ENCODE data around the gene GMPS. TPM values are rescaled to one million over a fixed set of nuclear protein-coding genes. Genes with fewer than 3 reads are reported as not detected.
"Not testable (repeated sequence)": the region's sequence is repeated elsewhere in the genome, so short reads cannot be mapped to it uniquely, and the experiment has no call there.

Gene GMPS
- total RNA-seq, 4 donors from 2014 or later: 20.7 to 37.0 (median 25.5) TPM

DNA sequence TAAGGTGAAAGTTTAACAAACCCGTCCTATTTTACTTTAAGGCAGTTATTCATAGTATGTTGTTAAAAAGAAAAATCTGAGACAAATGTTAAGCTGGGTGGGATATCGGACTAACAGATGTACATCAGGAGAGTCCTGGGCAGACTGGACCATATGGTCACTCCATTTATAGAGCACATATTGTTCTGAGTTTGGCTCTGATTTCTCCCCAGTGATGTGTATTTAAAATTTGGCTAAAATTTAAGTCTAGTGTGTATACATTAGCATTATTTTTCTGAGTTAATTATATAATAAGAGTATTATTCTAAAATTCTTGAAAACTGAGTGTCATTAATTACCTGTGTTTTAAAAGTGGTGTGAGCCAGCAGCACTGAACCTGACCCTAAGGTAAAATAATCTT lies 6.1 kb downstream of the GMPS start:
- no peak for DNase-seq (ENCODE audit: low spot score)
- TF ChIP-seq, protein P1, sequence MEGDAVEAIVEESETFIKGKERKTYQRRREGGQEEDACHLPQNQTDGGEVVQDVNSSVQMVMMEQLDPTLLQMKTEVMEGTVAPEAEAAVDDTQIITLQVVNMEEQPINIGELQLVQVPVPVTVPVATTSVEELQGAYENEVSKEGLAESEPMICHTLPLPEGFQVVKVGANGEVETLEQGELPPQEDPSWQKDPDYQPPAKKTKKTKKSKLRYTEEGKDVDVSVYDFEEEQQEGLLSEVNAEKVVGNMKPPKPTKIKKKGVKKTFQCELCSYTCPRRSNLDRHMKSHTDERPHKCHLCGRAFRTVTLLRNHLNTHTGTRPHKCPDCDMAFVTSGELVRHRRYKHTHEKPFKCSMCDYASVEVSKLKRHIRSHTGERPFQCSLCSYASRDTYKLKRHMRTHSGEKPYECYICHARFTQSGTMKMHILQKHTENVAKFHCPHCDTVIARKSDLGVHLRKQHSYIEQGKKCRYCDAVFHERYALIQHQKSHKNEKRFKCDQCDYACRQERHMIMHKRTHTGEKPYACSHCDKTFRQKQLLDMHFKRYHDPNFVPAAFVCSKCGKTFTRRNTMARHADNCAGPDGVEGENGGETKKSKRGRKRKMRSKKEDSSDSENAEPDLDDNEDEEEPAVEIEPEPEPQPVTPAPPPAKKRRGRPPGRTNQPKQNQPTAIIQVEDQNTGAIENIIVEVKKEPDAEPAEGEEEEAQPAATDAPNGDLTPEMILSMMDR (IDR thresholded peaks at IDR 0.05): no peak
- ATAC-seq (ENCODE audit: low FRiP score): no peak

DNA sequence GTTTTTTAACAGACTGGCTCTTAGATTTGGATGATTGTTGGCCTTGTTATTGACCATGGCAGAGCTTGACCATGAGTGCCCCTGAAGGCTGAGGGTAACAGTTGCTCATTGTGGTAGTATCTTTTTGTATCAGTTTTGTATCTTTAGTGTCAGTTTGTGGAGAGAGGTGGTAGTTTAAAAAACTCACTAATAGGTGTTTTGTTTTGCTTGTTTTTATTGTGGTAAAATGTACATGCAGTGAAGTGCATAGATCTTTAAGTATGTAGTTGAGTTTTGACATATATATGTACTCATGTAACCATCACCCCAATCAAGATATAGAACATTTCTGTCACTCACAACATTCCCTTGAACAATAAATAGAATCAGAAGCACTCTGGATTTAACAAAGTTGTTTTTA lies 9.8 kb downstream of the GMPS start:
- no peak for DNase-seq (ENCODE audit: low spot score)
- no peak for ATAC-seq (ENCODE audit: low FRiP score)

DNA sequence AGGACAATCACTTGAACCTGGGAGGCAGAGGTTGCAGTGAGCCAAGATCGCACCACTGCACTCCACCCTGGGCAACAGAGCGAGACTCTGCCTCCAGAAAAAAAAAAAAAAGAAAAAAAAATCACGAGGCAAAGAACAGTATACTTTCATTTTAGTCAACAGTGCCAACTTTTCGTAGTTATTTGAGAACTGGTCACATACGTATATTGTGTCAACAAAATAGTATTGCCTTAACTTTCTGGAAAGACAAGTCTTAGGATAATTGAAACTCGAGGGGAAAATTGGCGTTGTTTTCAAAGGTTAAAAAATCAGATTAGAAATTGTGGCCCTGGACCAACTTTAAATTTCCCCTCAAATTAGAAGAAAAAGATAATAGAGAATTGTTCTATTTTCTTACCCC lies 13.8 kb downstream of the GMPS start:
- ATAC-seq (ENCODE audit: low FRiP score) (no peak), DNase-seq (ENCODE audit: low spot score) (no peak)
- TF ChIP-seq, protein P1 (IDR thresholded peaks at IDR 0.05): no peak

More for the DNA sequence above, 9.8 kb downstream of the GMPS start:
- TF ChIP-seq, protein P1 (IDR thresholded peaks at IDR 0.05): no peak

DNA sequence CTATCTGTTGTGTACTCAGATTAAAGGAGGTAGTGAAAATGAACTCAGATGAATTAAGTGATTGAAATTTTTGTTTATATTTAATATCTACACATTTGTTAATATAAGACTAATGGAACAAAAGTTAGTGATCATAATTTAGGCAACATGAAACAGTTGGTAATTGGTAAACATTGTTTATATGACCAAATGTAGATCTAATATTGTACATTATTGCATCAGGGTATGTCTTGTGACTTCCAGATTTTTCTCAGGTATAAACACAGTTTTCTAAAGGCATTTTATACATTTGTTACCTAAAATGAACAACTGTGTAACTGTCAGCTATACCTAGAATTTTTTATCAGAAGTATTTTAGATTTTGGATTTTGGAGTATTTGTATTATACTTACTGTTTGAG lies 14.8 kb downstream of the GMPS start:
- no peak for DNase-seq (ENCODE audit: low spot score)
- TF ChIP-seq, protein P1 (IDR thresholded peaks at IDR 0.05): no peak
- no peak for ATAC-seq (ENCODE audit: low FRiP score)

DNA sequence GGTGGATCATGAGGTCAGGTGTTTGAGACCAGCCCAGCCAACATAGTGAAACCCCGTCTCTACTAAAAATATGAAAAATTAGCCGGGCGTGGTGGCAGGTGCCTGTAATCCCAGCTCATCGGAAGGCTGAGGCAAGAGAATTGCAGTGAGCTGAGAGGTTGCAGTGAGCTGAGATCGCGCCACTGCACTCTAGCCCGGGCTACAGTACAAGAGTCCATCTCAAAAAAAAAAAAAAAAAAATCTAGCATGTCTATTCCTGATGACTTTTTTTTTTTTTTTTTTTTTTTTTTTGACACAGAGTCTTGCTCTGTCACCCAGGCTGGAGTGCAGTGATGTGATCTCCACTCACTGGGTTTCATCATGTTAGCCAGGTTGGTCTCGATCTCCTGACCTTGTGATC lies 15.9 kb downstream of the GMPS start:
- DNase-seq (ENCODE audit: low spot score); ATAC-seq (ENCODE audit: low FRiP score): not testable (repeated sequence)

DNA sequence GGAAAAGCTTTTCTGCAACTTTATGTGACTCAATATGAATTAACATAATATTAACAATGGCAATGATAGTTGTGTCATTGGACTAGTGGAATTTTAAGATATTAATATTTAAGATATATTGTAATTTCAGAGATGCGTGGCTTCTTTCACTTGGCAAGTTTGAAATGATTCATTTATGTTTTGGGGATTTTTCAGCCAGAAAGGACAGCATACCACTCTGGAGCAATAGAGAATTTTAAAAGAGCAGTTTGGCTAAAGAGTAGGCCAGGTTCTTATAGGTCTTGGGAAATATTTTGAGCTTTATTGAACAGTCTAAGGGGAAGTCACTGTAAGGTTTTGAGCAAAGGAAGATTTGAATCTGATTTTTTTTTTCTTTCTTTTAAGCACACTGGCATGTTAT lies 16.5 kb downstream of the GMPS start:
- DNase-seq (ENCODE audit: low spot score): no peak
- TF ChIP-seq, protein P1 (IDR thresholded peaks at IDR 0.05): no peak
- ATAC-seq (ENCODE audit: low FRiP score): no peak

DNA sequence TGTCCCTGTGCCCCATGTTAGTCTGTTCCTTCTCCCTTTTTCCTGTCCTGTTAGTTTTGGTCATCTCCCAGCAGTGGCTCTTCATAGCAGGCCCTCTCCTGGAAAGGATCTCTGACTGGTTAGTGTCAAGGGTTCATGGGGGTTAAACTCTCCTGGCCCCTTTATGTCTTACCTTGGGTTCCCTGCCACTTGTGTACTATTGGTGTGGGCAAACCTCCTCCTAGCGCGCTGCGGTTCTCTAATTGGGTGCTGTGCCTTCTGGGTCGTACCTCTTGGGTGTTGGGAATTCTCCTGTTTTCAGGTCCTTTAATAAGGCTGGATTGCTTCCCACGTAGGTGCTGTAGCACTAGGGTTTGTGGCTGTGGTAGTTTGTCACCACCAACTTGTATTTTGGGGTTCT lies 18.8 kb downstream of the GMPS start:
- DNase-seq (ENCODE audit: low spot score): no peak
- TF ChIP-seq, protein P1 (IDR thresholded peaks at IDR 0.05): no peak
- no peak for ATAC-seq (ENCODE audit: low FRiP score)

DNA sequence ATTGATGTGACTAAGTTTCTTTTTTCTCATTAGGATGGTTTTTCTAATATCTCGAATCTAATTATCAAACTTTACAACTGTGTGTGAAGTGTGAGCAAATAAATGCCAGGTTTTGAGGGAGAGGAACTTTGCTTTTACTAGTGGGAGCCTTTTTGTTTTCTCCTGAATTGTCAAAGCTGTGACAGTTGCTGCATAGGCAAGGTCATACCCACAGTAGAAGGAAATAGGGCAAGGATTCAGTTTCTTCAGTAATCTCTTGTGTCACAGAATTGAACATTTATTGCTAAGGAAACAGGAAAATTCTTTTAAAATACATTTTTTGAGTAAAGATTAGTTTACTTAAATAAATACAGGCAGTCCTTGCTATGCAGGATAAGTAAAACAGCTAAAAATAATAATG lies 19.5 kb downstream of the GMPS start:
- ATAC-seq (ENCODE audit: low FRiP score): no peak
- DNase-seq (ENCODE audit: low spot score): no peak
- TF ChIP-seq, protein P1 (IDR thresholded peaks at IDR 0.05): no peak

Measured in omental fat pad (tissue), 4 donors.